SH-SY5Y (cell line): ENCODE data around the gene C9orf85.

ENCODE experiments used
- GATA2 ChIP-seq: IDR thresholded peaks from 2 replicates; pipeline ENCODE4 v1.6.1; 2011; ENCODE audit warnings: mild to moderate bottlenecking, low read depth, low read length
- GATA3 ChIP-seq: IDR thresholded peaks from 2 replicates; pipeline ENCODE4 v1.6.1; 2011; ENCODE audit warnings: low read depth, mild to moderate bottlenecking, low read length, moderate library complexity

DNA sequence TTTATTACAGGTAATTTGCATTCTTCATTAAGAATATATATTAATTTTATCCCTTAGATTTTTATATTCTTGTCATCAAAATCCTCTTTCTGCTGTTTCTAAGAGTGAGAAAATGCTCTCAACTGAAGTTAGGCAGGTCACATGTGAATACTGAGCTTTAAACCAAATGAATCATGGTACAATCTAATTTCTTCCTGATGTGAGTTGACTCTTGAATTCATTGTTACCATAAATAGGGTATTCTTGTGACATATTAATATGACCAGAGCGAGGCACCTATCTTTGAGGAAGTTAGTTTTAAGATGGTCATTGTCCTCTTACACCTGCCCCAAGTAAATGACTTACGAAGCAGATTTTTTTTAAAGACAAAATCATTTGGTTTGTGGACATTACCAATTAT, 17.4 kb downstream of the C9orf85 start:
- TF ChIP-seq GATA2 (no peak), GATA3 (no peak)
